Glutamatergic neuron (in vitro differentiated cells): ENCODE results near the gene TBC1D10B. TPM values are rescaled to one million over a fixed set of nuclear protein-coding genes. Genes with fewer than 3 reads are reported as not detected.

Experiments
- DNase-seq: peaks from one replicate; pipeline ENCODE4 v3.0.0; 2022
- H3K27ac Mint-ChIP-seq: one replicate; pipeline ENCODE4 v1.8.0; 2020; ENCODE audit warnings: mild to moderate bottlenecking, mixed read lengths, inconsistent platforms; ENCODE audit not compliant: unreplicated experiment
- H3K27me3 Mint-ChIP-seq: one replicate; pipeline ENCODE4 v1.8.0; 2020; ENCODE audit warnings: mild to moderate bottlenecking, moderate library complexity, mixed read lengths, inconsistent platforms; ENCODE audit not compliant: unreplicated experiment
- H3K36me3 Mint-ChIP-seq: one replicate; pipeline ENCODE4 v1.8.0; 2020; ENCODE audit warnings: mild to moderate bottlenecking, mixed read lengths, inconsistent platforms; ENCODE audit not compliant: unreplicated experiment
- H3K4me1 Mint-ChIP-seq: one replicate; pipeline ENCODE4 v1.8.0; 2020; ENCODE audit warnings: mild to moderate bottlenecking, low read depth, mixed read lengths, inconsistent platforms; ENCODE audit not compliant: unreplicated experiment
- H3K4me3 Mint-ChIP-seq: one replicate; pipeline ENCODE4 v1.8.0; 2020; ENCODE audit warnings: mild to moderate bottlenecking, mixed read lengths, inconsistent platforms; ENCODE audit not compliant: unreplicated experiment
- H3K9me3 Mint-ChIP-seq: one replicate; pipeline ENCODE4 v1.8.0; 2020; ENCODE audit warnings: mild to moderate bottlenecking, moderate library complexity, mixed read lengths, inconsistent platforms; ENCODE audit not compliant: unreplicated experiment
- total RNA-seq: library from RNA; stranded (reverse); fragmentation: NEBNext Ultra II Directional; extraction: Animal tissue kit (Norgen Biotek cat#: 25700); gene quantifications from one replicate; pipeline ENCODE4 v1.2.1, GENCODE V29; 2021; ENCODE audit not compliant: unreplicated experiment
- TF ChIP-seq, protein P1 (sequence below): fragments of 200-600 bp; sonication (generic); IDR thresholded peaks from one replicate; pipeline ENCODE4 v1.5.0; 2021; ENCODE audit not compliant: partially characterized antibody, unreplicated experiment

Gene TBC1D10B
- total RNA-seq, 1 donor from 2014 or later, result 85.2 TPM

DNA sequence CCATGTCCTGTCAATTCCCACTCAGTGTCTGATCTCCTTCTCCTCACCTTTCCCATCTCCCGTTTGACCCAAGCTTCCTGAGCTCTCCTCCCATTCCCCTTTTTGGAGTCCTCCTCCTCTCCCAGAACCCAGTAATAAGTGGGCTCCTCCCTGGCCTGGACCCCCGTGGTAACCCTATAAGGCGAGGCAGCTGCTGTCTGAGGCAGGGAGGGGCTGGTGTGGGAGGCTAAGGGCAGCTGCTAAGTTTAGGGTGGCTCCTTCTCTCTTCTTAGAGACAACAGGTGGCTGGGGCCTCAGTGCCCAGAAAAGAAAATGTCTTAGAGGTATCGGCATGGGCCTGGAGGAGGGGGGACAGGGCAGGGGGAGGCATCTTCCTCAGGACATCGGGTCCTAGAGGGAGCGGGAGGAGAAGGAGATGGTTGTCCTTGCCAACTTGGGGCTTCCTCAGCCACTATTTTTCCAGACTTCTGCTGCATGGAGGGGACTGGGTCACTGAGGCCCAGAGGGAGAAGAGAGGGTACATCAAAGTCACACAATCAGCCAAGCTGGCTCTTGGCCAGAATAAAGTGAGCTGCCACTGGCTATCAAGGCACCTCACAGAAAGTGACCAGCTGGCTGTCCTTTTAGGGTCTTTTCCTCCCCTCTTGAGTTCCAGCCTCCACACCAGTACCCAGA is 1.9 kb upstream of the TBC1D10B start:
- H3K9me3 Mint-ChIP-seq, result peaks cover 23% of the 10 kb centered on the region
- peaks cover 3% of the 10 kb centered on the region for H3K36me3 Mint-ChIP-seq
- H3K27me3 Mint-ChIP-seq, result peaks cover 23% of the 10 kb centered on the region
- no peak for DNase-seq
- TF ChIP-seq, protein P1, sequence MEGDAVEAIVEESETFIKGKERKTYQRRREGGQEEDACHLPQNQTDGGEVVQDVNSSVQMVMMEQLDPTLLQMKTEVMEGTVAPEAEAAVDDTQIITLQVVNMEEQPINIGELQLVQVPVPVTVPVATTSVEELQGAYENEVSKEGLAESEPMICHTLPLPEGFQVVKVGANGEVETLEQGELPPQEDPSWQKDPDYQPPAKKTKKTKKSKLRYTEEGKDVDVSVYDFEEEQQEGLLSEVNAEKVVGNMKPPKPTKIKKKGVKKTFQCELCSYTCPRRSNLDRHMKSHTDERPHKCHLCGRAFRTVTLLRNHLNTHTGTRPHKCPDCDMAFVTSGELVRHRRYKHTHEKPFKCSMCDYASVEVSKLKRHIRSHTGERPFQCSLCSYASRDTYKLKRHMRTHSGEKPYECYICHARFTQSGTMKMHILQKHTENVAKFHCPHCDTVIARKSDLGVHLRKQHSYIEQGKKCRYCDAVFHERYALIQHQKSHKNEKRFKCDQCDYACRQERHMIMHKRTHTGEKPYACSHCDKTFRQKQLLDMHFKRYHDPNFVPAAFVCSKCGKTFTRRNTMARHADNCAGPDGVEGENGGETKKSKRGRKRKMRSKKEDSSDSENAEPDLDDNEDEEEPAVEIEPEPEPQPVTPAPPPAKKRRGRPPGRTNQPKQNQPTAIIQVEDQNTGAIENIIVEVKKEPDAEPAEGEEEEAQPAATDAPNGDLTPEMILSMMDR, result no peak
- H3K4me1 Mint-ChIP-seq, result peaks cover 31% of the 10 kb centered on the region
- H3K27ac Mint-ChIP-seq, result peak overlapping the region; percentile 100
- H3K4me3 Mint-ChIP-seq, result peak overlapping the region; percentile 88

DNA sequence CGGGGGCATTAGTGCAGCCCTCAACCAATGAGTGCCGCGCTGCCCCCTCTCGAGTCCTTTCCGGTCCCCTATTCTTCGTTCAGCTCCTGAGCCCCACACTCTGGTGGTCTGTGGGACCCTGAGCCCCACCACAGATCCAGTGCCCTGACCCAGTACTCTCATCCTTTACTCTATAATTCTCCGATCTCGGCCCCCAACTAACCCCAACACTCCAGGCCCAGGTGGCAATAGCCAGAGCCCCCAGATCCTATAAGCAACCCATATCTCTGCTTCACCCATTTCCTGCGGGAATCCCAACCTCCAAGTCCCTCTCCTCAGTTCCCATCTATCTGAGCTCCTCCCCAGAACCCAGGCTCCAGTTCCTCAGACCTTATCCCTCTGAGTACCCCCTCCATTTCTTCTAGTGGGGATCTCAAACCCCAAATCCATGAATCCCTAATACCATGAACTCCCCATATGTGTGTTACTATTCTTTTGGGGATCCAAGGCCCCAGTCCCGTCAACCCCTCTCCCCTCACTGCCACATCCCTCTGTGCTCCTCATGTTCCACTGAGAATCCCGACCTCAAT is 1.0 kb upstream of the TBC1D10B start:
- Mint-ChIP-seq H3K27me3 (peaks cover 24% of the 10 kb centered on the region), H3K4me3 (peak overlapping the region; percentile 88), H3K9me3 (peaks cover 22% of the 10 kb centered on the region), H3K4me1 (peaks cover 36% of the 10 kb centered on the region), H3K27ac (peak overlapping the region; percentile 100), H3K36me3 (peaks cover 3% of the 10 kb centered on the region)
- TF ChIP-seq, protein P1, result no peak
- DNase-seq, result no peak

DNA sequence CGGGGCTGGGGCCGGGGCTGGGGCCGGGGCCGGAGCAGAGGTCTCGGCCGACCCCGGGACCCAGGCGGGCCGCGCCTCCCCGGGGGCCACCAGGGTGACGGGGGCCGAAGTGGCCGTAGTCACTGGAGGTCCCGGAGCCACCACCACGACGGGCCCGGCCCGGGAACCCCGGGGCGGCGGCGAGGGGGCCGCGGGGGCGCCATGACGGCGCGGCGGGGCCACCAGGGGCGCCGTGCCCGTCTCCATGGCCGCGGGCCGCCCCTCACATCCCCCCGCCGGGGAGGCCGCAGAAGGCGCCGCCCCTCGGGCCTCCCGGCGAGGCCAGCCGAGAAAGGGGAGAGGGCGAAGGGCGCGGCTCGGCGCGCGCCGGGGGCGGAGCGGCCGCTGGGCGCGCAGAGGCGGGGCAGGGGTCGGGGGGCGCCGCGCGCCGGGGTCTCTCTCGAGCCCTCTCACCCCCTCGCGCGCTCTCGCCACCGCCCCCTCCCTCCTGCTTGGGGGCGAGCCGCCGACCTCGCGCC is 297 bp downstream of the TBC1D10B start:
- DNase-seq, result no peak
- TF ChIP-seq, protein P1, result peak; percentile 29
- H3K4me1 Mint-ChIP-seq, result peaks cover 36% of the 10 kb centered on the region
- no peak overlapping the region for H3K4me3 Mint-ChIP-seq
- peaks cover 22% of the 10 kb centered on the region for H3K9me3 Mint-ChIP-seq
- H3K27me3 Mint-ChIP-seq, result peaks cover 27% of the 10 kb centered on the region
- H3K27ac Mint-ChIP-seq, result no peak overlapping the region
- H3K36me3 Mint-ChIP-seq, result peaks cover 3% of the 10 kb centered on the region

DNA sequence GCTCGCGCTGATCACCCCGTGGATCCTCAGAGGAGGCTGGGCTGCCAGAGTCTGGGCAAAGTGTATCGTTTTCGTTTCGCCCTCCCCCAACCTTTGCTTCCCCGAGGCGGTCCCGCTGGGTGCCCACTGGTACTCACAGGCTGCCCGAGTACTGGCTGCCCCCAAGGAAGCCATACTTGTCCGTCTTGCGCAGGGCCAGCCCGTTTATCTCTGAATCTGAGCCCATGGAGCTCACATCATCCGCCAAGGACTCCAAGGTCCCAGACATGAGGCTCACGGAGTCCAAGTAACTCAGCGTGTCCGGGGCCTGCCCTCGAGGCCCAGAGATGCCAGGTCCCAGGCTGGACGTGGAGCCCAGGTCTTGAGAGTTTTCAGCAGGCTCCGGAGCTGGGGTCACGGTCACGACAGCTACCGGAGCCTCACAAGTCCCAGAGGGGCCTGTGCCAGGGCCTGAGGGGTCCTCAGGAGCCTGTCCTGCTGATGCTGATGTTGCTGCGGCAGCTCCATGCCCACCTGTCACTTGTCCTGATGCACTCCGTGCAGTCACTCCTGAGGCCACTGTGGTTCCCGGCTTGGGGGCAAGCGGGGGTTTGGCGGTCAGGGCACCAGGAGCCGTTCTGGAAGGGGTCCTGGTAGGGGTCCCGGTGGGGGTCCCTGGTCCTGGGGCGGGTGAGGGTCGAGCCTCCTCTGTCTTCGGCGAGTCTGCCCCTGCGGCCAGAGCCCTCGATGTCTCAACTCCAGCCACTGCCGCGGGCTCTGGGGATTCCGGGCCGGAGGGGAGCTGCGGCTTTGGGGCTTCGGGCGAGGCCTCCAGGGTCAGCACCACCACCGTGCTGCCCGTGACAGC is 980 bp downstream of the TBC1D10B start:
- peak overlapping the region; percentile 98 for H3K4me3 Mint-ChIP-seq
- TF ChIP-seq, protein P1, result no peak
- peaks cover 36% of the 10 kb centered on the region for H3K4me1 Mint-ChIP-seq
- H3K27me3 Mint-ChIP-seq, result peaks cover 27% of the 10 kb centered on the region
- DNase-seq, result peak; percentile 60
- H3K36me3 Mint-ChIP-seq, result peaks cover 3% of the 10 kb centered on the region
- peak overlapping the region; percentile 77 for H3K27ac Mint-ChIP-seq
- peaks cover 20% of the 10 kb centered on the region for H3K9me3 Mint-ChIP-seq
